ENCODE data around the gene VILL. TPM values are rescaled to one million over a fixed set of nuclear protein-coding genes. Genes with fewer than 3 reads are reported as not detected.

The VILL gene
- total and polyA plus RNA-seq, 2 of the 8 experiments (the other 6 are each of a cell fraction or from before 2014, with no cell fraction given): 4.1 to 4.2 TPM

- peaks cover 0 to 8% (median 7%) of the 10 kb centered on the region in 4 experiments; a peak in 6 of 7 replicates for H3K27me3 ChIP-seq (replicated peaks in 1 of 4; ENCODE audit: control insufficient read depth in 3 of 4, extremely low read depth in 1 of 4, insufficient read depth in 3 of 4, low read length in 3 of 4)
- H2BK12ac ChIP-seq (ENCODE audit: low read depth, low read length): no peak overlapping the region
- no peak for FAIRE-seq
- H2AK5ac ChIP-seq (ENCODE audit: low read depth, low read length): no peak overlapping the region
- H4K8ac ChIP-seq (ENCODE audit: extremely low read depth, insufficient read depth, low read length): peak overlapping the region; percentile 29; the same call in 1 of the 2 replicates
- H3K79me2 ChIP-seq (ENCODE audit: control insufficient read depth in 1 of 2, insufficient read depth in 2 of 2, low read length in 2 of 2): no peaks in the 10 kb centered on the region
- peaks cover 0 to under 1% (median 0%) of the 10 kb centered on the region in 4 experiments; a peak in 1 of 8 replicates for H3K36me3 ChIP-seq (ENCODE audit: control insufficient read depth in 2 of 4, insufficient read depth in 4 of 4, low read length in 3 of 4)
- H3K4me1 ChIP-seq (replicated peaks in 1 of 4; ENCODE audit: control insufficient read depth in 3 of 4, insufficient read depth in 4 of 4, low read length in 3 of 4): peaks cover 0 to 6% (median 2%) of the 10 kb centered on the region in 4 experiments; a peak in 4 of 7 replicates
- H3K18ac ChIP-seq (ENCODE audit: extremely low read depth, low read length): no peak overlapping the region
- peaks cover 9% of the 10 kb centered on the region in 2 experiments for H4K20me1 ChIP-seq (replicated peaks in 1 of 2; ENCODE audit: control insufficient read depth in 1 of 2, insufficient read depth in 2 of 2, low read length in 2 of 2)
- no peaks in the 10 kb centered on the region for H3K9me3 ChIP-seq (ENCODE audit: insufficient read depth in 2 of 2, low read depth in 1 of 2, low read length in 1 of 2)
- no peak overlapping the region for H2BK20ac ChIP-seq (ENCODE audit: low read length)
- H3K79me1 ChIP-seq (ENCODE audit: low read depth, low read length): no peaks in the 10 kb centered on the region; the same call in 1 of the 2 replicates
- no peak overlapping the region for H3K4me3 ChIP-seq (ENCODE audit: extremely low read depth in 1 of 4, insufficient read depth in 2 of 4, low read depth in 3 of 4, low read length in 4 of 4)
- CTCF ChIA-PET (ENCODE audit: partially characterized antibody): interaction anchor here (0.6 to 4.3 kb wide), 7 partner anchors 8 to 165 kb away, joined by 3 to 54 read pairs (median 4); no protein-coding TSS in a partner anchor
- H3K4ac ChIP-seq (replicated peaks; ENCODE audit: insufficient read length, low read depth, low read length): no peak overlapping the region
- H3K27ac ChIP-seq (ENCODE audit: low read depth, low read length): no peak overlapping the region
- no peak overlapping the region for H3K23ac ChIP-seq (ENCODE audit: insufficient read length)
- POLR2A ChIA-PET (ENCODE audit: partially characterized antibody): no interaction called here
- no peak for DNase-seq (ENCODE audit: low read depth in 1 of 2, low spot score in 2 of 2)
- no peak overlapping the region for H3K4me2 ChIP-seq (ENCODE audit: insufficient read depth in 1 of 2, low read depth in 2 of 2, low read length in 2 of 2)
- no peak overlapping the region for H3K56ac ChIP-seq (replicated peaks; ENCODE audit: insufficient read length, low read depth, low read length)
- no peak overlapping the region for H4K5ac ChIP-seq (ENCODE audit: insufficient read length, low read depth, low read length)
- H3K23me2 ChIP-seq (ENCODE audit: low read depth, low read length): peaks cover 6% of the 10 kb centered on the region; the same call in 1 of the 2 replicates
- H4K91ac ChIP-seq (replicated peaks; ENCODE audit: insufficient read length, low read length): no peak overlapping the region
- H2BK120ac ChIP-seq (replicated peaks; ENCODE audit: low read depth, low read length): no peak overlapping the region
- H2AFZ ChIP-seq (ENCODE audit: low read length): no peak overlapping the region
- no peak overlapping the region for H3K14ac ChIP-seq (ENCODE audit: insufficient read length)
- H2BK5ac ChIP-seq (ENCODE audit: low read depth, low read length): no peak overlapping the region
- no peak overlapping the region; a peak in 1 of 7 replicates for H3K9ac ChIP-seq (replicated peaks in 1 of 4; ENCODE audit: extremely low read depth in 1 of 4, low read depth in 3 of 4, low read length in 3 of 4)
- H2BK15ac ChIP-seq (ENCODE audit: low read length): no peak overlapping the region
- WGBS, 2 experiments (ENCODE audit: extremely low coverage in 1 of 2, insufficient coverage in 1 of 2, insufficient read length in 1 of 2, insufficient replicate concordance in 2 of 2, low coverage in 1 of 2, low lambda C conversion rate in 2 of 2, missing lambda C conversion rate in 1 of 2): 82% methylated on average over 4 of the region's 4 CpGs; no CpG with 5 or more reads in 1 of the 2 experiments
- TF ChIP-seq EZH2 (IDR thresholded peaks at IDR 0.05; ENCODE audit: low read depth, low read length, severe bottlenecking) (no peak), ASH2L (IDR thresholded peaks at IDR 0.05; ENCODE audit: low read length) (no peak), SP2 (IDR thresholded peaks at IDR 0.05; ENCODE audit: low read length) (no peak)
Observed at GRCh38 chr3:38021196-38021595, 30.6 kb downstream of the VILL start.
